NCI-H2171 (cell line): ENCODE measurements around the gene CST9.
"Not testable (repeated sequence)": the region's sequence is repeated elsewhere in the genome, so short reads cannot be mapped to it uniquely, and the experiment has no call there.

Experiments used
- DNase-seq: peaks from one replicate; lab custom pipeline; 2025; lab: John Stamatoyannopoulos, UW

The CST9 gene

DNA sequence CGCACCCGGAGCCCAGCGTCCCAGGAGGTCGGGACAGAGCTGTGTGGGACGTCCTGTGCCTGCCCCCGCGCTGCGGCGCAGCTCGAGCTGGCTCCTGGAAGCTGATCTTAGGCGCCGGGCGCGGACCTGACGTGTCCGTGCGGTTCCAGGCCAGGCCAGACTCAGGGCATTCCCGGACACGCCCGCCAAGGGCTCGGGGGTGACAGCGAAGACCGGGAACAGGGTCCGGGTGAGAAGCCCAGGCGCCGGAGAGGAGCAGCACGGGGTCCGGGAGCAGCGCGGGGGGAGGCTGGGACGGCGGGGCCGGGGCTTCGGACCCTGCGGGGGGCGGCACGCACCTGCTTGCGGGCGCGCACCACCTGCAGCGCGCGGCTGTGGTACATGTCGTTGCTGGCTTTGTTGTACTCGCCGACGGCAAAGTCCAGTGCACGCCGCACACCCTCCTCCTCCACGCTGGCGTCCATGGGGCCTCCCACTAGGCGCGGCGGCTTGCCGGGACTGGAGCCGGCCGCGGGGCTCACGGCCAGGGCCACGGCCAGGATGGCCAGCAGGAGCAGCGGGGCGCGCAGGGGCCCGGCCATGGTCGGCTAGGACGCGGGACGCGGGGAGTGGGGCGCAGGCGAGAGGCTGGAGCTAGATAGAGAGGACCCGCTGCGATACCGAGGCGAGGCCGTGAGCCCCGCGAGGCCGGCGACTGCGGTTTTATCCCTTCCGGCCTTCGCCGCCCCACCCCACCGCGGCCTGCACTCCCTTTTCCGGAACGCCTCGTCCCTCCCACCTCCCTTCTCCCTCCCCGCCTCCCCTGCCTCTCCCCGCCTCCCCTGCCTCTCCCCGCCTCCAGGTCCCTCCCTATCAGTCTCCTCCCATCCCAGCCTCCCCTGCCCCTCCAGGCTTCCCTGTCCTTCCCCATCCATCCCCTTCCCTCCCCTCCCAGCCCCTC lies 31.8 kb upstream of the CST9 start, which contains the start of gene CST3:
TSS of gene CST3 (minus strand) at position 674 of the 940 bp plus-strand sequence. CDS start at position 581, 93 bp downstream.
- peak; percentile 86 for DNase-seq

DNA sequence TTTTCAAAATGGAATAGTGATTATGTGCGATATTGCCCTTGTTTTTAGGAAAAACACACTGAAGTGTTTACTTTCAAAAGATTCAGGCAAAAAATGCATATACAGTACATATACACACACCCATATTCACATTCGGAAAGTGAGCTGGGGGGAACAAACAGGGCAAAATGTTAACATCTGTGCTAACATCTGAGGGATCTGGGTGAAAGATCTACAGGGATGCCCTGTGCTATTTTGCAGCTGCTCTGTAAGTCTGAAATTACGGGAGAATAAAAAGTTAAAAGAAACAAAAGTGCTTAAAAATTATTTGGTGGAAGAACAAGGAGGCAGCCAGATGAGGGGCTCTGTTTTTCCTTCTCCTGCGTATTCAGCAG lies 31.2 kb upstream of the CST9 start:
- no peak for DNase-seq

DNA sequence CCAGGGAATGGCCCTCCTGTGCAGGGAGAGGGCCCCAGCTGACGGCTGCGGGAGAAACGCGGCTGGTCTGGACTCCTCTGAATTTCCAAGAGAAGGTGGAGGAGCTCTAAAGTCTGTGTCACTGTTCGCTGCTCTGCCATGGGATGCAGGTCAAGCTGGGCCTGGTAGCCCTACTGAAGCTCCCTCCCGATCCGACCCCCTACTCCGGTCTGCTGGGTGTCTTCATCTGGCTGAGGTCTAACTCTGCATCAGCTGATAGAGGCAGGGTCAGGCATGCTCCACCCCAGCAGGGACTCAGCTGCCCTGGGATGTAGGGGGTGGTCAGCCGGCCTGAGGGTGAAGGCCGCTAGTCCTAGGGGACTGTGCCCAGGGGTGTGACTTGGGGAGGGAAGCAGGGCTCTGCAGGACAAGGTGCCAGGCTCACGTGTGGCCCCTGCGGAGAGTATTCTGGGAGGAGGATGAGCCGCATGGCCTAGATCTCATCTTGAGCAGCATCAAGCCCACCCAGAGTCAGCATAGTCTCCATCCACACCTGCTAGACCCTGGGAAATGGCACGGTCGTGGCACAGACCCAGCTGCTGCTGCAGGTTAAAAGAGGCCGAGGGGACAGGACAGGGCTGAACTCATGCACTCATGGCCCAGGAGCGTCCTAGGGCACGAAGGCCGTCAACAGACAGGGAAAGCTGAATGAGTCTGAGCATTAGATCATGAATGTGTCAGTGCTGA lies 30.6 kb upstream of the CST9 start:
- no peak for DNase-seq

DNA sequence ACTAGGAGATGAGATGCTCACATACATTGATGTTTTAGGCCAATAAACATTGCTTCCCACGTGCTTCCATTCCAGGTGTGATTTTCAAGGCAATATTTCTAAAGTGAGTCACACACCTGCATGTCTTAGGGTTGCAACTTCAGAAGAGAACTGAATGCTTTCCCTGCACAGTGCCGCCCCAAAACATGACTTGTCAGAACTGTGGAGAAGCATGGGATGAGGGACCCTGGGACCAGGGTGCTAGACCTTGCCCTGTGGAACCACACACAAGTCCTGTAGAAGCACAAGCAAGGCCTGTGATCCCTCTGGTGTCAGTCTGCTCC lies 30.0 kb upstream of the CST9 start:
- DNase-seq, result not testable (repeated sequence)

DNA sequence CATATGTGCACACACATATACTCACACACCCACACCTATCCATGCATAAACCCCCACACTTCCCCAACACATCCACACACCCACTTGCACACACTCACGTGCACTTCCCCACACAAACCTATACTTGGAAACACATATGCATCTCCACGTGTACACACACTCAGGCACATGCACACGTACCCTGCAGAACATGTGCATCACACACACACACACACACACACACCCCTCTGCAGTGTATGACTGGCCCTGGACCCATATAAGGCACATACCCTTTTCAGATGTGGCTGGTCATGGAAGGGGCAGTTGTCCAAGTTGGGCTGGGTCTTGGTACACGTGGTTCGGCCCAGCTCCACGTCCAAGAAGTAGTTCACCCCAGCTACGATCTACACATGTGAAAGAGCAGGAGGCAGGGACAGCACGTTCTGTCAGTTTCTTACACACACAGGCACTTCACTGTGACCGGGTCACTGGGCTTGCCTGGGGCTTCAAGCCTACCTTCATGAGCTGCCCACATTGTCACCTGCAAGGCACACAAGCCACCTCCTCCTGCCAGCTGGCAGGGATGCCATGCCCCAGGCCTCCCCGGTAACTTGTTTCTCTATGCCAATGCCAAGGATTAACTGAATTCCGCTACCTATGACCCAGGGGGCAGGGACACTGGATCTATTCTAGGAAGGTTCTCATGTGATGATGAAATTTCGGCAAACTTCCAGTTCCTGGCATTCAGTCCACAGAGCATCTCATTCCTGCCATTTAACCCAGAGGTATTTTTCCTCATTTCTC lies 29.5 kb upstream of the CST9 start:
- DNase-seq, result no peak

DNA sequence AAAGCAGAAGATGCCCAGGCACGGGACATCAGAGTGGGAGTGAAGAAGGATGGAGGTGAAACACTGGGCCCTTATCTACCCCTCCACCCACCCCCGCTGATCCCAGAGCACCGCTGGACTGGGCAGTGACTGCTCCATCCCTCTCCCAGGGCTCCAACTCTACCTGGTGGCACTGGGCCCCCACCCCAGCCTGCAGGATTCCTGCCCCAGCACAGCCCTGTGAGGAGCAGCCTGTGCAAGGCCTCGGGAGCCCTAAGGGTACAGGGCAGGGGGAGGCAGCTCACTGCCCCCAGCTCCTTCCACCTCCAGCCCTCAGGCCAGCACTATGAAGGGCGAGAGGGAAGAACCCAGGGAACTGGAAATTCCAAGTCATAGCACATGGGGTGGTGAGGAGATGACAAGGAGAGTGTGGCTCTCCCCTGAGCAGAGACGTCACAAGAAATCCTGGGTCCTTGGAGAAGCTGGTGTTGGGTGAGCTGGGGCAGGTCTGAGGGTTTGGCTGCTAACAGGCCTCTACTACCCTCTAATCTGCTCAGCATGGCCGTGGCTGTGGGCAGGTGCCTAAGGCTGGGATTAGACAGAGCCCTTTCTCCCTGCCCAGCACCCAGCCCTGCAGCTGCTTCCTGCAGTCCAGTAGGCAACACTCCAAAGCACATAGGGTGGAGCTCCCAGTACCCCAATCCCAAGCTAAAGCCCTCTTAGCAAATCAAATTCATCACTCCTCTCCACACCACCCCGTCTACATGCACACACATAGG lies 28.5 kb upstream of the CST9 start:
- no peak for DNase-seq

DNA sequence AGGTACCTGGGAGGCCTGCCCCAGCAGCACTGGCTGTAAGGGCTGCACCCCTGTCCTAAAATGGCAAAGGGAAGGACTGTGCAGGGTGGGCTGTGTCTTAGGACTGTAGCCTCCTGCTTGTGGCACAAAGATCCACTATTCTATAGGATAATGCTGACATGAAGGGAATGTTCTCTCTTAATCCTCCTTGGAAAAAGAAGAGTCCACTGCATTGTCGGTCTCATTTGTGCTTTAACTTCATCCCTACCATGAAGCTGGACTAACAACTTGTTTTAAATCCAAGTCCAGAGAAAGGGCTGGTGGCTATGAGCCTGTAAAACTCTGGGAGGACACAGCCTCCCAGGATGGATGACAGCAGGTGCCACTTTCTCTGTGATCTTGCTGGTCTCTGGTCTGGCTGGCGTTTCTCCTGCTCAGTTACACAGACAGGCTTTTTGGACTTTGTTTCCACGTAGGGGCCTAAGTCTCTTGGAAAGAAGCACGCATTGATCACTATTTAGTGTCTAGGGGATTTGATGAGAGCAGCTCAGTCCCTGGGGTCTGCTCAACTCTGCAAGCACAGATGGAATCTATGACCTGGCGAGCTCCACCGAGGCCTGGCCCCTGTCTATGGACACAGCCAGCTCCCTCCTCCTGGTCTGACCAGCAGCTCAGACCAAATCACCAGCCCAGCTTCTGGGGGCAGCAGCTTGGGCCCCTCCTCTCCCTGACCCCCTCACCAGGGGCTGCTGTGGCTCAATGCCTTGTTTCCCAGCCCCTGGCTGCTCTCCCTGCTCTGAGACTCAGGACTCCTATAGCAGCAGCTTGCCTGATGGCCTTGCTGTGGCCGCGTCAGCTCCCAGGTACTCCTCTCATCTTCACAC lies 27.2 kb upstream of the CST9 start:
- no peak for DNase-seq

DNA sequence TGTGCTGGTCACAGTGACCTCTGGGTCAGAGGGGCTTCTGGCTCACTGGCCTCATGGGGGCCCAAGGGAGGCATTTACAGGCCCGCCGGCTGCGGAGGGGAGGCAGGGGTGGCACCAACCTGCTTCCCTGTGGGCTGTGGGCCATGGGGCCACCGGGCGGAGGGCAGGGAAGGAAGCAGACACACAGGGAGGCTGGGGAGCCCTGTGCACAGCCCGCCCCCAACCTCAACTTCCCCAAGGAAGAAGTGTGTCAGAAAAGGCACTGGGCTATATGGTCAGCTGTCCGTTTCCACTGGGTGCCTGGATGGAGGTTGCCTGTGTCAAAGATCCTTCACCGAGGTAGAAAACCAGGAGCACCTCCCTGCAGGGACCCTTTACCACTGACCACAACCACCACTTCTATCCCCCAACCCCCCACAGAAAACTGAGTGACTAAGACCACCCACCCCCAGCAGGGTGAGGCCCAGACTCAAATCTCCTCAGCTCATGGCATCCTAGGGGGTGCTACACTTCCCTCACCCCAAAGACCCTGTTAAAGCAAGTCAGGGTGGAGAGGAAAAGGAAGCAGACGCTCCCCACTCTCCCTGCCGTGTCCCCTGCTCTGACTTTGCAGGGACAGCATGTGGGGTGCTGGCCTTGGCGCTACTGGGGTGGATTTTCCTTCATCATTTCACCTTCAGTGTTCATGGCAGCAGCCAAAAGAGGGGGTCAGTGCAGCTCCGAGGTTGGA lies 26.4 kb upstream of the CST9 start:
- DNase-seq, result no peak

DNA sequence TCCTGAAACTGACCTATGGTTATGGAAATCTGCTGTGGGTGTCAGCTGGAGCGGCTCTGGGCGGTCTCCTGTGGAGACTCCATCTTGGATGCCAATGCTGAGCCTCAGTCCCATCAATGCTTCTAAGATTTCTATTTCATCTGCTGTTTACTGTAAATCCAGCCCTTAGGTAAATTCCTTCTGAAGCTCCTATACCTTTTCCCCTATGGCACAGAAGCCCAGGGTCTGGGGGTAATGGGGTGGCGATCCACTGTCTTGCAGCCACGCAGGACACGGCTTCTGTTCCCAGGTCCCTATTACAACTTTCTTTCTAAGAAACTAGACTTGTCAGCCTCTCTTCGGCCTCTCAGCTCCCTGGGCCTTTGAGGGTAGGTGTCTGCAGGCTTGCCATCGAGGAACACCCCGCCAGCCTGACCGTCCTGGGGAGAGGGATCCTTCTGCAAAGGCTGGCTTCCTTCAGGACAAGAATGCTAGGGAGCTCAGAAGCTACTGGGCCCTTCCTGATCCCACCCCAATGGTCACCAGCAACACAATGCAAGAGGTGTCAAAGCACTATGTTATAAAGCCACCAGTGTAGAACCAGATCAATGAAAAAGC lies 25.6 kb upstream of the CST9 start:
- no peak for DNase-seq

DNA sequence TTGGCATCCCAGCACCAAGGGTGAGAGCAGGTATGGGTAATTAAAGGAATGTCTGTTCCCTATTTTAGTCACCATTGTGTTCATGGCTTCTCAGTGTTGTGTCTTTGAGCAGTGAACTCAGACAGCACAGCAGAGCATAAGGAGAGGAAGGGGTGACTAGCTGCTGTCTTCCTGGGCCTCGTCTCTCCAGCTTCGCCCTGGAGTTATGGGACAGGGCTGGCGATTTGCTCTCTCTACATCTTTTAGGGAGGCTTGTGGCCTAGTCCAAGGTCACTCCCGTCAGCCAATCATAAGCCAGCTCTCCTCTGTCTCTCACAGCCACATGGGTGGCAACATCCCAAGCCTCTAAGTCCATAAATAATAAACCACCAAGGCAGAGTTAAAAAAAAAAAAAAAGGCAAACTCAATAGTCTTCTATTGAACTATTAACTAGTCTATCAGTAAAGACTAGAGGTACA lies 24.7 kb upstream of the CST9 start:
- DNase-seq, result no peak

DNA sequence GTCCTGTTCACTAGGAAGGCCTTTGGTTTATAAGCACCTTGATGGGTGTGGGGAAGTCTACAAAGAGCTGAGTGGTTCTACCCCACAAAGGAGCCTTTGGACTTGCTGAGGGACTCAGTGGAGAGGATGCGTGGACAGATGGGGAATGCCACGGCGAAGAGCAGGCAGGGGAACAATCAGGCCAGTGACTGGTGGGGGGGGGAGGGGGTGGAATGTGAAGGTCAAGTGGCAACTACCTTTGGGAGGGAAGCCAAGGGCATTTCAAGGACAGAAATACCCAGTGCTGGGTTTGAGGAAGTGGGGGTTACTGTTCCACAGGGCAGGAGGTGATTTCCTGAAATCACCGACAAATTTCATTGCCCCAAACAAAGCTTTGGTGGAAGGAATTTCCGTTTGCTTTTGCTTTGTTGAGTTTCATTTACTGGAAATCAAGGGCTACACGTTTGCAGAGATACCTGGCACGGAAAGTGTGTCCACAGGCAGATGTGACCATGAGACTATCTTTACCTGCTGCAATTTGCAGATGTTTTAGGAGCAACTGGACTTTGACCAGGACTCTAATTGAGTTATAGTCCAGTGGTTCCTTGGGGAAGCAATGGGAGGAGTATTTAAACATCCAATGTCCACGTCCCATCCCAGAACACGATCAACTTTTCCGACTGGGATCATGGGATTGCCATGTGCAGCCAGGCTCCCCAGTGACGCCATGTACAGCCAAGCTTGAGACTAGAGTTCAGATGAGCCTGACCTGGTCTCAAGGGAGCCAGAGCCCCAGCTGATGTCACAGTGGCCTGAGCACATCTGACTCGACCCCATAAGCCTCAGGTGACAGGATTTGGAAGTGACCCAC lies 24.1 kb upstream of the CST9 start:
- DNase-seq, result no peak

DNA sequence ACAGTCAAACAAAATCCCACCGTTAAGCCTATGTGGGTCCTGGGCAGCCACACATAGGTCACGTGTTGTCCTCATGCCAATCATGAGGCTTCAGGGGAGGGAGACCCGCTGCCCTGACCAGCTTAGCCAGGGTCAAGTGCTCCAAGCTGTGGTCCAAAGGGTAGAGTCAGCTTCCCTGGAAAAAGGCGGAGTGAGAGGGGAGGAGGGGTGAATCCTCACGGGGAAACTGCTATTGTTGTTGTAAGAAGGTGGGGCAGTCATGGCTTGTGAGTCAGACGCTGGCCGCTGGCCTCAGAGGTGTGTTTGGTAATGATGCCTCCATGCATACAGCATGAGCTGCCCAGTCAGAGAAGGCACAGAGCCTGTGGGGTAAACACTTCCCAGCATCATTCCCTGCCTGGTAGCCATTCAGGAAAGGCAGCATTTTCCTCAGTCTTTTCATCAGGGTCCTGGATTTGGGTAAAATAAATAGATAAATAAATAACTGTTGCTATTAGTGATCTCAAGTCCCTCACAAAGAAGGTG lies 23.4 kb upstream of the CST9 start:
- no peak for DNase-seq

DNA sequence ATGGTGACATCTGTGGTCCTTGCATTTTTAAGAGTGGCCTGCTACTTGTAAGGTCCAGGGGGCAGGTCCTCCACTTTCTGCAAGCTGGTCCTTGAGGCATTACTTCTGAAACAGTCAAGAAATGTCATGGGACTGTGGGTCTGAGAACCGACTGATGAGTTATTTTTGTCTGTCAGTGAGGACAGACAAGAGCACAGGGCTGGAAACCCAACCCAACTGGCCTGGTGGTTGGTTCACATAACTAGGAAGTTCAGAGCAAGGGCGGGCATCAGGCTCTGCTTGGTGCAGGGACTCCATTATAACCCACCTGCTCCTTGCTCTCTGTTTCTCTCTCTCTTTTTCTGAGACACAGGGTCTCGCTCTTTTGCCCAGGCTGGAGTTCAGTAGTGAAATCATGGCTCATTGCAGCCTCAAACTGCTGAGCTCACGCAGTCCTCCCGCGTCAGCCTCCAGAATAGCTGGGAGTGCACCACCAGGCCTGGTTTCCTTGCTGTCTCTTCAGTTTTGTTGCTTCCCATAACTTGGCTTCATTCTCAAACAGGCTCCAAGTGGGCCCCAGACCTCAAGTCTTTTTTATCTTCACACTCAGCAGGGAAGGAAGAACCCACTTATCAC lies 22.8 kb upstream of the CST9 start:
- no peak for DNase-seq

DNA sequence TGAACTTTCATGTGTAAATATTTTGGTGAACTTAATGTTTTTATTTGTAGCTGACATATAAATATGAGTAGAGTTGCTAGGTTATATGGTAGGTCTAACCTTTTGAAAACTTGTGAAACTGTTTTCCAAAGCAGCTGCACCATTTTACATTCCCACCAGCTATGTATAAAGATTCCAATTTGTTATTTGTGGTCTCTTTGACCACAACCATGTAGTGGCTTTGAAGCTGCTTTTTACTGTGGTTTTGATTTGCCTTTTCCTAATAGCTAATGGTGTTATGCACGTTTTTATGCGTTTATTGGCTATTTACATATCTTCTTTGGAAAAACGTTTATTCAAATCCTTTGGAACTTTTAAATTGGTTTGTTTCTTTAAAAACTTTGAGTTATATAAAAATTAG lies 21.8 kb upstream of the CST9 start:
- no peak for DNase-seq

DNA sequence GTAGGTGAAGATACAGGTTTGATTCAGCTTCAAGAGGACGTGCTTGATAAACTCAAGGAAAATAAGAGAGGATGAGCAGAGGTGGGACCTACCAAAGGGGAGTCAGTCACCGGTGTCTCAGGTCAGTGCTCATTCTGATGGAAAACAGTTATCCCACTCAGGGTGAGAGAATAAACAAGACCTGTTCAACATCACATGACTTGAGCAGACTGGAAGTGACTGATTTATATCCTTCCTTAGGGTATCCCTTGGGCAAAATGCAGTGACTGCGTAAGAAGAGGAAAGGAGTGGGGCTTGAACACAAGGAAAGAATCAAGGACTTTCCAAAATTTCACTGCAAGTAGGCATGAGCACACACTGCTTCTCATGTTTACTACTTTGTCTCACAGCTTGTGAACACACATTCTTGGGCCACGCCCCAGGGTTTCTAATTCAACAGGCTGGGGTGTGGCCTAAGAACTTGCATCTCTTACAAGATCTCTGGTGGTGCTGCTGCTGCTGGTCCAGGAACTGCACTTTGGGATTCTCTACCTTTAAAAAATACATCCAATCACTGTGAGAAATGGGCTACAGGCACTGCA lies 20.4 kb upstream of the CST9 start:
- DNase-seq, result no peak

DNA sequence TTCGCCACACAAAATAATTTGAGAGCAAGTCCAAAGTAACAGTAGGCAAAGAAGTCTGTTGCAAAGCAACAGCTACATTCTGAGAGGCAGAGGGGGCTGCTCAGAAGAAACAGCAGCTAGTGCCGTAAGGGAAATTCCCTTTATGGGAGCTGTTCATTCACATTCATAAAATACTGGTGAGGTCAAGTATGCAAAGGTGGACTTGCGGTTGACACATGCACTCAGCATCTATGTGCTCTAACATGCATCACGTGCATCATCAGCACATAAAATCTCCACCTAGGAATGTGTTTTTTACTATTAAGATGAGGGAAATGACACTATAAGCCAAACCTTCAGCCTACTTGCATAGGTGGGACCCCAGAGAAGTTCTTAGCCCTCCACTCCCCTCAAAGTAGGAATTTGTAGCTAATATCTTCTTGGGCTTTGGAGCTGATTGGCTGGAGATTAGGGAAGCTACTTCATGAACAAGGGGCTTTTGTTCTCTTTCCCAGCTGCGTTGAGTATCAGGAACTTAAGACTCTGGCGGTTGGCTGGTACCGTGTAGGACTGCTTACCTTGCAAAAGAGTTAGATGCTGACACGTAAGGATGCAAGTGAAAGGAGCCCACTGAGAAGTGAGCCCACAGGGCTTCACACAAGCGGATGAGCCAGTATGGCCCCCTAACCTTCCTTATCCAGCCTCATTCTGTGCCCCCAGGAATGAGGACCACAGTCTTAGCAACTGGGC lies 19.7 kb upstream of the CST9 start:
- no peak for DNase-seq

DNA sequence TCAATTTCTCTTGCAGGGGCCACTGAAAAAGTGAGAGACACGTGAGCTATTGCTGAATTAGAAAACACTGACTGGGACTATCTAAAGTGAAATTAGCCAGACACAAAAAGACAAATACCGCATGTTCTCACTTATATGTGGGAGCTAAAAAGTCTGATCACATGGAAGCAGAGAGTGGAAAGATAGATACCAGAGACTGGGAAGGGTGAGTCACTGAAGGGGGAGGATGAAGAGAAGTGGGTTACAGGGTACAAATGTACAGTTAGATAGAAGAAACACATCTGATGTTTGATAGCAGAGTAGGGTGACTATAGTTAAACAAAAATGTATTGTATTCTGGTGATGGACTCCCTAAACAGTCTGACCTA lies 18.6 kb upstream of the CST9 start:
- DNase-seq, result no peak
